HCT116 (cell line): Measurements from ENCODE around the gene MYO1E. TPM values are rescaled to one million over a fixed set of nuclear protein-coding genes. Genes with fewer than 3 reads are reported as not detected.

Experiments used
- ATAC-seq: fragments of 200-7000 bp; cut with Tn5 transposase; 2 replicates; pipeline ENCODE4 v1.9.1; 2020; ENCODE audit warnings: mild to moderate bottlenecking, moderate library complexity
- BruUV-seq: library from RNA; stranded (reverse); fragments of 400-500 nt; replicated peaks from 2 replicates; lab custom pipeline; 2021; lab: Mats Ljungman, UMichigan
- CTCF ChIA-PET: fragments of 300-600 bp; sonication (Branson Sonifier 250); formaldehyde crosslinking; loops from one replicate; lab custom pipeline; 2021; ENCODE audit warnings: antibody characterized with exemption; lab: Charles Lee
- POLR2A ChIA-PET: fragments of 300-600, 350-600 bp; sonication (Branson Sonifier 250); formaldehyde crosslinking; loops from one replicate; lab custom pipeline; 2021; ENCODE audit warnings: antibody characterized with exemption; lab: Charles Lee
- RAD21 ChIA-PET, 2 experiments: fragments of 300-600 bp; sonication (Branson Sonifier 250); formaldehyde crosslinking; loops; one replicate each; lab custom pipeline; 2023; ENCODE audit warnings: low total read pairs in 2 of 2; ENCODE audit not compliant: uncharacterized antibody in 2 of 2, unreplicated experiment in 2 of 2, low non-redundant PET in 1 of 2; lab: Charles Lee
- DNase-seq: peaks from one replicate; pipeline ENCODE4 v3.0.0-alpha.2; 2010; ENCODE audit warnings: low read depth, low spot score
- H2AFZ ChIP-seq: fragments of 200-600 bp; shearing (Covaris generic), sonication (generic); 2 replicates; pipeline ENCODE4 v1.6.1; 2017; ENCODE audit warnings: low read depth, mixed run types, mixed read lengths, antibody characterized with exemption, low read length; ENCODE audit not compliant: poor library complexity, severe bottlenecking
- H3K27ac ChIP-seq: 2 replicates; pipeline ENCODE4 v1.5.1; 2012; ENCODE audit warnings: low read depth, low read length
- H3K27me3 ChIP-seq: fragments of 200-600 bp; sonication (generic); 2 replicates; pipeline ENCODE4 v1.6.1; 2016; ENCODE audit warnings: mixed run types, low read length, mixed read lengths; ENCODE audit not compliant: insufficient read depth
- H3K36me3 ChIP-seq, 2 experiments: fragments of 200-500 bp in 1 of 2; fragments of 200-600 bp in 1 of 2; sonication (Bioruptor generic) in 1 of 2; sonication (generic) in 1 of 2; 2 replicates each; pipeline versions ENCODE4 v1.5.1 to v1.6.1; 2014 to 2016; ENCODE audit warnings: low read length in 2 of 2, inconsistent platforms in 1 of 2, mixed read lengths in 1 of 2, mixed run types in 1 of 2; ENCODE audit not compliant: insufficient read depth in 2 of 2, control insufficient read depth in 1 of 2
- H3K4me1 ChIP-seq, 2 experiments: fragments of 200-600 bp in 1 of 2; sonication (generic) in 1 of 2; 2 replicates each; pipeline versions ENCODE4 v1.5.1 to v1.6.1; 2012 to 2017; ENCODE audit warnings: low read length in 2 of 2, inconsistent platforms in 1 of 2, mild to moderate bottlenecking in 1 of 2, mixed read lengths in 1 of 2, mixed run types in 1 of 2, moderate library complexity in 1 of 2; ENCODE audit not compliant: insufficient read depth in 2 of 2, control insufficient read depth in 1 of 2
- H3K4me2 ChIP-seq: fragments of 200-600 bp; sonication (generic); 2 replicates; pipeline ENCODE4 v1.6.1; 2017; ENCODE audit warnings: mixed run types, low read length, mixed read lengths
- H3K4me3 ChIP-seq, 2 experiments: fragments of 200-600 bp in 1 of 2; sonication (generic) in 1 of 2; replicated peaks in 1 of 2; 2 replicates each; pipeline ENCODE4 v1.5.1; 2011 to 2016; ENCODE audit warnings: low read length in 2 of 2, control low read depth in 1 of 2, low read depth in 1 of 2, mild to moderate bottlenecking in 1 of 2, mixed read lengths in 1 of 2, mixed run types in 1 of 2
- H3K79me2 ChIP-seq: fragments of 200-600 bp; sonication (generic); 2 replicates; pipeline ENCODE4 v1.6.1; 2017; ENCODE audit warnings: mild to moderate bottlenecking, mixed run types, low read length, moderate library complexity, mixed read lengths; ENCODE audit not compliant: insufficient read depth
- H3K9ac ChIP-seq: fragments of 200-600 bp; sonication (generic); 2 replicates; pipeline ENCODE4 v1.6.1; 2016; ENCODE audit warnings: low read length, mixed read lengths
- H3K9me2 ChIP-seq: fragments of 200-600 bp; sonication (generic), shearing (Covaris generic); 2 replicates; pipeline ENCODE4 v1.6.1; 2017; ENCODE audit warnings: mixed run types, mild to moderate bottlenecking, moderate library complexity; ENCODE audit not compliant: insufficient read depth
- H3K9me3 ChIP-seq, 2 experiments: fragments of 200-500 bp in 1 of 2; fragments of 200-600 bp in 1 of 2; sonication (Bioruptor generic) in 1 of 2; sonication (generic) in 1 of 2; 2 replicates each; pipeline ENCODE4 v1.6.1; 2014 to 2017; ENCODE audit warnings: low read length in 2 of 2, mixed read lengths in 2 of 2, inconsistent platforms in 1 of 2, low read depth in 1 of 2, mild to moderate bottlenecking in 1 of 2, mixed run types in 1 of 2, moderate library complexity in 1 of 2; ENCODE audit not compliant: control insufficient read depth in 1 of 2, insufficient read depth in 1 of 2
- H4K20me1 ChIP-seq: fragments of 200-600 bp; sonication (generic), shearing (Covaris generic); 2 replicates; pipeline ENCODE4 v1.6.1; 2017; ENCODE audit warnings: mixed run types, mild to moderate bottlenecking, moderate library complexity; ENCODE audit not compliant: insufficient read depth
- ATF3 ChIP-seq: IDR thresholded peaks from 2 replicates; pipeline ENCODE4 v1.6.1; 2012
- CBX3 ChIP-seq: IDR thresholded peaks from 2 replicates; pipeline ENCODE4 v1.6.1; 2012; ENCODE audit warnings: low read depth
- CTCF ChIP-seq, 3 experiments: fragments of 200-600 bp in 1 of 3; sonication (generic) in 1 of 3; IDR thresholded peaks in 2 of 3; conservative IDR thresholded peaks in 1 of 3; 2 replicates each; pipeline ENCODE4 v1.5.1; 2012 to 2017; ENCODE audit warnings: low read depth in 2 of 3, low read length in 2 of 3, antibody characterized with exemption in 1 of 3, borderline replicate concordance in 1 of 3, control low read depth in 1 of 3, mild to moderate bottlenecking in 1 of 3, mixed read lengths in 1 of 3, mixed run types in 1 of 3, moderate library complexity in 1 of 3; ENCODE audit not compliant: insufficient read depth in 1 of 3
- EZH2 ChIP-seq: fragments of 200-600 bp; sonication (generic); IDR thresholded peaks from 2 replicates; pipeline ENCODE4 v1.6.1; 2017; ENCODE audit warnings: antibody characterized with exemption, mixed run types
- FOSL1 ChIP-seq: IDR thresholded peaks from 2 replicates; pipeline ENCODE4 v1.6.1; 2012; ENCODE audit warnings: low read depth
- JUND ChIP-seq: IDR thresholded peaks from 2 replicates; pipeline ENCODE4 v1.6.1; 2012
- MAX ChIP-seq: IDR thresholded peaks from 2 replicates; pipeline ENCODE4 v1.6.1; 2012
- POLR2AphosphoS5 ChIP-seq: IDR thresholded peaks from 2 replicates; pipeline ENCODE4 v1.6.1; 2011; ENCODE audit warnings: mild to moderate bottlenecking, low read depth, low read length, moderate library complexity
- REST ChIP-seq: IDR thresholded peaks from 2 replicates; pipeline ENCODE4 v1.6.1; 2012; ENCODE audit warnings: low read depth
- SRF ChIP-seq: IDR thresholded peaks from 2 replicates; pipeline ENCODE4 v1.6.1; 2012; ENCODE audit warnings: low read depth
- ZFX ChIP-seq: fragments of 450-650 bp; IDR thresholded peaks from 2 replicates; pipeline ENCODE4 v1.6.1; 2017
- intact Hi-C: fragments of 100-400 bp; cut with micrococcal nuclease; formaldehyde crosslinking; loops from 2 replicates; pipeline ENCODE4 v1.10.0; 2022
- total RNA-seq: library from RNA; stranded (reverse); gene quantifications from one replicate; pipeline ENCODE4 v1.2.1, GENCODE V29; 2021; ENCODE audit not compliant: unreplicated experiment

Gene MYO1E
- total RNA-seq, 1 experiment from 2014 or later = 182 TPM

GRCh38 chr15:59303633-59304032 is 69.0 kb downstream of the MYO1E start:
- no TSS peak for BruUV-seq
- H3K79me2 ChIP-seq = peaks cover 58% of the 10 kb centered on the region
- no peak; the same call in 1 of the 2 replicates for ATAC-seq
- TF ChIP-seq CBX3 = no peak
- TF ChIP-seq ATF3 = no peak
- TF ChIP-seq SRF = no peak
- TF ChIP-seq POLR2AphosphoS5 = no peak; the same call in 1 of the 2 replicates
- no peak for TF ChIP-seq ZFX
- TF ChIP-seq MAX = no peak
- no peak for TF ChIP-seq JUND
- TF ChIP-seq FOSL1 = no peak
- TF ChIP-seq EZH2 = no peak
- no peak for TF ChIP-seq CTCF (IDR thresholded peaks at IDR 0.05 in 2 of 3, conservative IDR thresholded peaks at IDR 0.05 in 1 of 3; ENCODE audit: borderline replicate concordance in 1 of 3, insufficient read depth in 1 of 3, low read depth in 2 of 3, low read length in 2 of 3)
- no peak for TF ChIP-seq REST
- peak overlapping the region; percentile 48 for H3K9ac ChIP-seq
- no peaks in the 10 kb centered on the region for H3K9me3 ChIP-seq
- DNase-seq = no peak
- ChIA-PET RAD21 (interaction anchor here in 1 of 2 experiments (0.7 kb wide), 1 partner anchor 20 kb away, joined by 3 read pairs; no protein-coding TSS in a partner anchor), POLR2A (interaction anchor here (0.6 to 0.8 kb wide), 2 partner anchors 11 to 22 kb away, joined by 3 to 4 read pairs; no protein-coding TSS in a partner anchor), CTCF (no interaction called here)
- no peaks in the 10 kb centered on the region for H3K27me3 ChIP-seq
- no peaks in the 10 kb centered on the region for H3K9me2 ChIP-seq
- no peaks in the 10 kb centered on the region for H4K20me1 ChIP-seq
- peaks cover 60 to 89% of the 10 kb centered on the region in 2 experiments for H3K4me1 ChIP-seq
- peak overlapping the region; percentile 38; the same call in 1 of the 2 replicates for H3K27ac ChIP-seq
- peak overlapping the region; percentile 76 for H3K4me2 ChIP-seq
- no peak overlapping the region for H2AFZ ChIP-seq
- intact Hi-C loops = loop anchor here (2.0 kb wide), 1 partner anchor 69 kb away; the partner anchor contains the start of gene MYO1E
- H3K36me3 ChIP-seq = no peaks in the 10 kb centered on the region
- H3K4me3 ChIP-seq = peak overlapping the region; percentile 9 to 34; a peak in 3 of 4 replicates
